ENCODE measurements around the gene RELL2. TPM values are rescaled to one million over a fixed set of nuclear protein-coding genes. Genes with fewer than 3 reads are reported as not detected.

Gene RELL2
- total and polyA plus RNA-seq, 2 experiments from 2014 or later = 2.1 to 2.8 TPM

DNA sequence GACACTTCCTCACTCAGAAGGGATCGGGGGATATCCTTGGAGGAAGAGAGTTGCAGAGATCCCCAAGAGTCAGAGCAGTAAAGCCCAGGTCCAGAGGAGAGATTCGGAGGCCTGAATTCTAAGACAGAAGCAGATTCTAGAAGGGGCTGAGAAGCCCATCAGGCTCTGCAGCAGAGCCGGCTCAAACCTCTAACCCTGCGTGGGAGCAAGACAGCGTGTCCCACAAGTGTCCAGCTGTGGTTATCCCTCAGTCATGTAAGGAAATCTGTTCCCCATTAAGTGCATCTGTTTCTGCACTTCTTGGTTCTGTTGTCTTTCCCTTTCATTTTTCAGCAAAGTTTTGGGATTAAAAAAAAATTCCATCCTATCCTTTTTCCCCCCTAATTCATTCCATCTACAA lies 13.2 kb upstream of the RELL2 start:
- Histone ChIP-seq H3K36me3 (ENCODE audit: low read depth) (peaks cover 53% of the 10 kb centered on the region), H2AFZ (no peak overlapping the region), H4K20me1 (ENCODE audit: insufficient read depth) (no peaks in the 10 kb centered on the region), H3K9ac (no peak overlapping the region), H3K4me2 (ENCODE audit: unreplicated experiment) (no peak overlapping the region), H3K4me1 (ENCODE audit: insufficient read depth) (no peaks in the 10 kb centered on the region), H3K27ac (no peak overlapping the region), H3K79me2 (ENCODE audit: insufficient read depth) (no peaks in the 10 kb centered on the region), H3K4me3 (no peak overlapping the region), H3K27me3 (replicated peaks; ENCODE audit: insufficient read depth) (no peaks in the 10 kb centered on the region), H3K9me3 (ENCODE audit: low read depth) (no peaks in the 10 kb centered on the region), H3F3A (ENCODE audit: insufficient read depth) (peaks cover 26% of the 10 kb centered on the region), H3K9me2 (ENCODE audit: insufficient read depth) (no peaks in the 10 kb centered on the region)
- TF ChIP-seq EZH2 (IDR thresholded peaks at IDR 0.05; ENCODE audit: insufficient read depth, poor library complexity, severe bottlenecking) (no peak), EZH2phosphoT487 (IDR thresholded peaks at IDR 0.05; ENCODE audit: insufficient read depth, low read depth) (no peak)
- in situ Hi-C loops (cut with MboI) = no loop called here
- WGBS, 2 experiments (ENCODE audit: low coverage in 1 of 2, low lambda C conversion rate in 2 of 2, missing lambda C conversion rate in 2 of 2) = 43 to 50% methylated on average over 5 of the region's 5 CpGs
- no peak for DNase-seq

DNA sequence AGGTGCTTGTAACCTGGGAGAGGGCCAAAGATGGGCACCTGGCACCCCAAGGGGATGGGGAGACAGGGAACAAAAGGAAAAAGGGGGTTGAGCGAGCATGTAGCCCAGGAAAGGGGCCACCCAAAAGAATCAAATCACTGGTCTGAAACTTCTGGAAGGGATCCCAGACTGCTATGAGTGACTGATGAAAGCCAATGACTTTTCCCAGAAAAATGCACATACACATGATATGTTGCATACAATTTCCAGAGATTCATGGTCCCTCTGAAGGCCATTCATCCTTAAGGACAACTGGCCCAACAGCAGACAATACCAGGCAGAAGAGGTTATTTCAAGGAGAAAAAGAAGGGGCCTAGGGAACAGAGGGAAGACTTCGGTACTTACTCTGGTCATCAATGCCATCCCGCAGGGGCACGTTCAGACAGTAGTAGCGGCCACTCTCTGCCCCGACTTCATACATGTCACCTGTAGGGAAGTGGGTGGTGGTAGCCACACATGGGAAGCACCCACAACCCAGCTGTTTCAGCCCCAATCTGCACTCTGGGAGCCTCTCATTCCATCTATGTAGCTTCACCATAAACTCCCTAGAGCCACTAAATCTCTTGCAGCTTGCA lies 8.5 kb upstream of the RELL2 start:
- no peaks in the 10 kb centered on the region for H4K20me1 ChIP-seq (ENCODE audit: insufficient read depth)
- no peaks in the 10 kb centered on the region for H3K9me3 ChIP-seq (ENCODE audit: low read depth)
- no peaks in the 10 kb centered on the region for H3K4me1 ChIP-seq (ENCODE audit: insufficient read depth)
- H3F3A ChIP-seq (ENCODE audit: insufficient read depth) = peaks cover 5% of the 10 kb centered on the region
- H3K4me2 ChIP-seq (ENCODE audit: unreplicated experiment) = no peak overlapping the region
- in situ Hi-C loops (cut with MboI) = no loop called here
- no peak overlapping the region for H3K4me3 ChIP-seq
- no peak overlapping the region for H2AFZ ChIP-seq
- TF ChIP-seq EZH2 (IDR thresholded peaks at IDR 0.05; ENCODE audit: insufficient read depth, poor library complexity, severe bottlenecking) (no peak), EZH2phosphoT487 (IDR thresholded peaks at IDR 0.05; ENCODE audit: insufficient read depth, low read depth) (no peak)
- H3K36me3 ChIP-seq (ENCODE audit: low read depth) = peaks cover 47% of the 10 kb centered on the region
- no peak overlapping the region for H3K27ac ChIP-seq
- WGBS, 2 experiments (ENCODE audit: low coverage in 1 of 2, low lambda C conversion rate in 2 of 2, missing lambda C conversion rate in 2 of 2) = 88 to 93% methylated on average over 6 of the region's 6 CpGs
- DNase-seq = no peak
- no peaks in the 10 kb centered on the region for H3K9me2 ChIP-seq (ENCODE audit: insufficient read depth)
- H3K9ac ChIP-seq = no peak overlapping the region
- H3K27me3 ChIP-seq (replicated peaks; ENCODE audit: insufficient read depth) = no peaks in the 10 kb centered on the region
- peaks cover 37% of the 10 kb centered on the region for H3K79me2 ChIP-seq (ENCODE audit: insufficient read depth)

DNA sequence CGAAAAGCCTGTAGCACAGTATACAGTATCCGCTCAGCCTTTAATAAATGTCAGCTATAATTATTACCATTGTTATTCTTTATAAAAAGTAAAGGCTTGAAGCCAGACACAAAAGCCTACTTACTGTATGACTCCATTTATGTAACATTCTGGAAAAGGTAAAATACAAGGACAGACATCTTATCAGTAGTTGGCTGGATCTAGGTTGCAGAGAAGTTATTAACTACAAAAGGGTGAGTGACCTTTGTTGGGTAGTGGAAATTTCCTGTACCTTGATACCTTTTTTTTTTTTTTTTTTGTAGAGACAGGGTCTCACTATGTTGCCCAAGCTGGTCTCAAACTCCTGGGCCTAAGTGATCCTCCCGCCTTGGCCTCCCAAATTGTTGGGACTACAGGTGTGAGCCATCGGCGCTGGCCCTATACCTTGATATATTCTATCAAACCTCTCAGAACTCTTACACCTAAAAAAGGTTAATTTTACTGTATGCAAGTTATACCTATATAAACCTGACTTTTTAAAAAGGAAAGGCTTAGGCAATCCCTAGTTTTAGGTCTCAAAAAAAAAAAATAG lies 6.1 kb upstream of the RELL2 start:
- TF ChIP-seq EZH2 (IDR thresholded peaks at IDR 0.05; ENCODE audit: insufficient read depth, poor library complexity, severe bottlenecking) (no peak), EZH2phosphoT487 (IDR thresholded peaks at IDR 0.05; ENCODE audit: insufficient read depth, low read depth) (no peak)
- peaks cover 9% of the 10 kb centered on the region for H3K4me1 ChIP-seq (ENCODE audit: insufficient read depth)
- in situ Hi-C loops (cut with MboI) = no loop called here

DNA sequence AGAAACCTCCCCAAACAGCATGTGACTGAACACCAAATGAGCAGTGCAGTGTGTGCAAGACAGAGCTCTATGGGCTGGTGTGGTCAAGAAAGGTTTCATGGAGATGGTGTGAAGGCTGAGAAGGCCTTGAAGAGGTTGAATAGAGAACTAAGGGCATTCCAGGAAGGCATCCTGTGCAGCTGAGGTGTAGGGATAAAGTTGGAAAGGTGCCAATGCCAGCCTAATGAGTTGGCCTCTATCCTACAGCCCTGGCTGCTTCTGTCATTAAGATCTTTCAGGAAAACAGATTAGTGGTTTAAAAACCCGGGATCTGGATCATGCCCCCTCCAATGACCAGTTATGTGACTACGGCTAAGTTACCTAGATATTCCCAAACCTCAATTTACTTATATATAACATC lies 4.1 kb upstream of the RELL2 start:
- Histone ChIP-seq H3K9ac (no peak overlapping the region), H3F3A (ENCODE audit: insufficient read depth) (no peaks in the 10 kb centered on the region), H3K4me2 (ENCODE audit: unreplicated experiment) (no peak overlapping the region), H3K79me2 (ENCODE audit: insufficient read depth) (peaks cover 71% of the 10 kb centered on the region), H3K9me2 (ENCODE audit: insufficient read depth) (no peaks in the 10 kb centered on the region), H2AFZ (no peak overlapping the region), H3K4me1 (ENCODE audit: insufficient read depth) (peaks cover 9% of the 10 kb centered on the region), H3K27me3 (replicated peaks; ENCODE audit: insufficient read depth) (no peaks in the 10 kb centered on the region), H3K9me3 (ENCODE audit: low read depth) (no peaks in the 10 kb centered on the region), H3K36me3 (ENCODE audit: low read depth) (peaks cover 12% of the 10 kb centered on the region; the same call in 1 of the 2 replicates), H4K20me1 (ENCODE audit: insufficient read depth) (no peaks in the 10 kb centered on the region), H3K4me3 (no peak overlapping the region), H3K27ac (no peak overlapping the region)
- TF ChIP-seq EZH2 (IDR thresholded peaks at IDR 0.05; ENCODE audit: insufficient read depth, poor library complexity, severe bottlenecking) (no peak), EZH2phosphoT487 (IDR thresholded peaks at IDR 0.05; ENCODE audit: insufficient read depth, low read depth) (no peak)
- WGBS, 2 experiments (ENCODE audit: low coverage in 1 of 2, low lambda C conversion rate in 2 of 2, missing lambda C conversion rate in 2 of 2) = 95 to 100% methylated on average over 2 of the region's 2 CpGs
- in situ Hi-C loops (cut with MboI) = no loop called here
- no peak for DNase-seq

More for the DNA sequence above, 6.1 kb upstream of the RELL2 start:
- Histone ChIP-seq H3K27ac (no peak overlapping the region), H3K4me2 (ENCODE audit: unreplicated experiment) (no peak overlapping the region), H3K9me2 (ENCODE audit: insufficient read depth) (no peaks in the 10 kb centered on the region), H4K20me1 (ENCODE audit: insufficient read depth) (no peaks in the 10 kb centered on the region), H3K9me3 (ENCODE audit: low read depth) (no peaks in the 10 kb centered on the region), H3K36me3 (ENCODE audit: low read depth) (peaks cover 26% of the 10 kb centered on the region; the same call in 1 of the 2 replicates), H3K9ac (no peak overlapping the region), H3F3A (ENCODE audit: insufficient read depth) (no peaks in the 10 kb centered on the region), H3K4me3 (no peak overlapping the region), H3K27me3 (replicated peaks; ENCODE audit: insufficient read depth) (no peaks in the 10 kb centered on the region), H3K79me2 (ENCODE audit: insufficient read depth) (peaks cover 61% of the 10 kb centered on the region), H2AFZ (no peak overlapping the region)
- WGBS, 2 experiments (ENCODE audit: low coverage in 1 of 2, low lambda C conversion rate in 2 of 2, missing lambda C conversion rate in 2 of 2) = 96 to 100% methylated on average over 5 of the region's 5 CpGs
- DNase-seq = no peak

Data from GM23248 (cell line).